Kidney (tissue), 14 donors: ENCODE data around the gene TPM1. TPM values are rescaled to one million over a fixed set of nuclear protein-coding genes. Genes with fewer than 3 reads are reported as not detected.

Experiments used
- DNase-seq, 5 donors: peaks; one replicate each; pipeline ENCODE4 v3.0.0-alpha.2; 2013 to 2020
- FAIRE-seq: peaks from 2 replicates; lab custom pipeline; 2012; peaks lifted over from hg19 to GRCh38; lab: Jason Lieb, UNC
- H3K27ac ChIP-seq, 2 donors: one replicate each; pipeline ENCODE4 v1.7.0; 2013; ENCODE audit warnings: low read depth in 2 of 2, low read length in 2 of 2, inconsistent platforms in 1 of 2
- H3K27me3 ChIP-seq: one replicate; pipeline ENCODE4 v1.7.1; 2013; ENCODE audit warnings: low read length, inconsistent platforms; ENCODE audit not compliant: control insufficient read depth, insufficient read depth
- H3K36me3 ChIP-seq, 3 donors: one replicate each; pipeline versions ENCODE4 v1.7.0 to v1.7.1; 2013; ENCODE audit warnings: low read length in 3 of 3, control low read depth in 1 of 3, inconsistent platforms in 1 of 3; ENCODE audit not compliant: insufficient read depth in 3 of 3, control insufficient read depth in 2 of 3
- H3K4me1 ChIP-seq, 3 donors: one replicate each; pipeline versions ENCODE4 v1.7.0 to v1.7.1; 2013; ENCODE audit warnings: low read length in 3 of 3, inconsistent platforms in 1 of 3, low read depth in 1 of 3; ENCODE audit not compliant: control insufficient read depth in 2 of 3, insufficient read depth in 2 of 3
- H3K4me3 ChIP-seq, 3 donors: one replicate each; pipeline versions ENCODE4 v1.7.0 to v1.8.1; 2013; ENCODE audit warnings: low read length in 3 of 3, control low read depth in 1 of 3, inconsistent platforms in 1 of 3
- H3K9ac ChIP-seq, 3 donors: one replicate each; pipeline versions ENCODE4 v1.7.0 to v1.7.1; 2013; ENCODE audit warnings: low read length in 3 of 3, control low read depth in 1 of 3, inconsistent platforms in 1 of 3
- H3K9me3 ChIP-seq, 3 donors: one replicate each; pipeline versions ENCODE4 v1.7.0 to v1.7.1; 2013; ENCODE audit warnings: low read length in 3 of 3, control low read depth in 1 of 3, inconsistent platforms in 1 of 3; ENCODE audit not compliant: control insufficient read depth in 2 of 3, insufficient read depth in 1 of 3
- CTCF ChIP-seq: IDR thresholded peaks from 3 replicates; pipeline ENCODE4 v1.5.1; 2012; ENCODE audit warnings: mild to moderate bottlenecking, moderate library complexity, borderline replicate concordance; ENCODE audit not compliant: insufficient read depth; ENCODE audit errors: extremely low read depth
- intact Hi-C: fragments of 100-400 bp; cut with DNase I; formaldehyde crosslinking; loops from one replicate; pipeline ENCODE4 v1.11.1; 2022
- polyA plus RNA-seq: library from polyadenylated mRNA; stranded (reverse); fragments of 350-450 nt; fragmentation: Illumina TruSeq; extraction: RNeasy Lipid Tissue Mini Kit (QIAGEN cat#74804); gene quantifications from one replicate; pipeline ENCODE4 v1.2.3, GENCODE V29; 2014; ENCODE audit warnings: low read depth, low replicate concordance; ENCODE audit not compliant: insufficient read depth
- total RNA-seq: library from RNA; stranded (reverse); fragmentation: NEBNext Ultra II Directional; extraction: Animal tissue kit (Norgen Biotek cat#: 25700); gene quantifications from one replicate; pipeline ENCODE4 v1.2.1, GENCODE V29; 2021
- donor health status: control.
- donor health status: control.
- donor health status: control.
- donor health status: control.
- donor health status: control.
- donor health status: DM: yes; HTN: yes; CAD: no.
- donor health status: Normal renal cell carcinoma (clear cell type).

Gene TPM1
- total and polyA plus RNA-seq, 2 donors from 2014 or later: 252 to 473 TPM

- FAIRE-seq: no peak
- peaks cover 3 to 16% (median 13%) of the 10 kb centered on the region in 3 donors for H3K4me1 ChIP-seq
- no peak for DNase-seq
- no peak overlapping the region for H3K9ac ChIP-seq
- H3K27ac ChIP-seq: no peak overlapping the region
- H3K9me3 ChIP-seq: no peaks in the 10 kb centered on the region
- TF ChIP-seq CTCF: no peak
- H3K27me3 ChIP-seq: no peaks in the 10 kb centered on the region
- H3K4me3 ChIP-seq: no peak overlapping the region
- intact Hi-C loops: no loop called here
- peaks cover 48 to 63% (median 54%) of the 10 kb centered on the region in 3 donors for H3K36me3 ChIP-seq
Measured at GRCh38 chr15:63059075-63059474, 16.5 kb downstream of the TPM1 start.

GRCh38 chr15:63059573-63060216, 17.1 kb downstream of the TPM1 start:
- H3K36me3 ChIP-seq: peaks cover 48 to 65% (median 57%) of the 10 kb centered on the region in 3 donors
- no peak overlapping the region for H3K27ac ChIP-seq
- FAIRE-seq: no peak
- no peak for TF ChIP-seq CTCF
- intact Hi-C loops: no loop called here
- peaks cover 0 to 10% (median 8%) of the 10 kb centered on the region in 3 donors for H3K4me1 ChIP-seq
- H3K27me3 ChIP-seq: no peaks in the 10 kb centered on the region
- no peak overlapping the region for H3K9ac ChIP-seq
- no peak for DNase-seq
- H3K9me3 ChIP-seq: no peaks in the 10 kb centered on the region
- no peak overlapping the region for H3K4me3 ChIP-seq

- FAIRE-seq (no peak), DNase-seq (no peak)
- Histone ChIP-seq H3K4me1 (peaks cover 0 to 7% (median 2%) of the 10 kb centered on the region in 3 donors), H3K9ac (no peak overlapping the region), H3K4me3 (no peak overlapping the region), H3K9me3 (no peaks in the 10 kb centered on the region), H3K27me3 (no peaks in the 10 kb centered on the region), H3K36me3 (peaks cover 48 to 72% (median 57%) of the 10 kb centered on the region in 3 donors), H3K27ac (no peak overlapping the region)
- TF ChIP-seq CTCF: no peak
- intact Hi-C loops: no loop called here
Measured at GRCh38 chr15:63060699-63061098, 18.2 kb downstream of the TPM1 start.

GRCh38 chr15:63061975-63062374, 19.4 kb downstream of the TPM1 start:
- FAIRE-seq (no peak), DNase-seq (peak in 3 of 5 donors; percentile 69 to 92 (median 89))
- Histone ChIP-seq H3K4me1 (peaks cover 0 to 6% (median 0%) of the 10 kb centered on the region in 3 donors), H3K9ac (no peak overlapping the region), H3K4me3 (no peak overlapping the region), H3K9me3 (no peaks in the 10 kb centered on the region), H3K36me3 (peaks cover 46 to 69% (median 57%) of the 10 kb centered on the region in 3 donors), H3K27me3 (no peaks in the 10 kb centered on the region), H3K27ac (no peak overlapping the region)
- intact Hi-C loops: no loop called here
- no peak for TF ChIP-seq CTCF
